ENCODE data around the gene CXCR5.

The CXCR5 gene

GRCh38 chr11:118909619-118910308, 26.1 kb downstream of the CXCR5 start:
- no peak for TF ChIP-seq CTCF (IDR thresholded peaks at IDR 0.05; ENCODE audit: control insufficient read depth, extremely low read depth, insufficient read depth)
- no peak overlapping the region for H3K4me3 ChIP-seq (ENCODE audit: low read depth, low read length)
- DNase-seq (ENCODE audit: low read depth) = no peak

- no peak overlapping the region for H3K4me3 ChIP-seq (ENCODE audit: low read depth, low read length)
- no peak for TF ChIP-seq CTCF (IDR thresholded peaks at IDR 0.05; ENCODE audit: control insufficient read depth, extremely low read depth, insufficient read depth)
- no peak for DNase-seq (ENCODE audit: low read depth)
Measured at GRCh38 chr11:118910309-118911112, 26.8 kb downstream of the CXCR5 start.

GRCh38 chr11:118911113-118911879, 27.6 kb downstream of the CXCR5 start:
- no peak overlapping the region for H3K4me3 ChIP-seq (ENCODE audit: low read depth, low read length)
- TF ChIP-seq CTCF (IDR thresholded peaks at IDR 0.05; ENCODE audit: control insufficient read depth, extremely low read depth, insufficient read depth) = no peak
- no peak for DNase-seq (ENCODE audit: low read depth)

GRCh38 chr11:118911880-118912741, 28.4 kb downstream of the CXCR5 start:
- no peak for TF ChIP-seq CTCF (IDR thresholded peaks at IDR 0.05; ENCODE audit: control insufficient read depth, extremely low read depth, insufficient read depth)
- no peak for DNase-seq (ENCODE audit: low read depth)
- no peak overlapping the region for H3K4me3 ChIP-seq (ENCODE audit: low read depth, low read length)

- H3K4me3 ChIP-seq (ENCODE audit: low read depth, low read length) = no peak overlapping the region
- no peak for TF ChIP-seq CTCF (IDR thresholded peaks at IDR 0.05; ENCODE audit: control insufficient read depth, extremely low read depth, insufficient read depth)
- DNase-seq (ENCODE audit: low read depth) = no peak
Measured at GRCh38 chr11:118912742-118913410, 29.2 kb downstream of the CXCR5 start.
